HG03342 (cell line): ENCODE measurements around the gene GPHA2.

ENCODE experiments used
- ATAC-seq: cut with Tn5 transposase; IDR thresholded peaks from one replicate; pipeline ENCODE4 v1.9.1; 2021; ENCODE audit warnings: mild to moderate bottlenecking, moderate library complexity; ENCODE audit not compliant: unreplicated experiment

GPHA2 gene

GRCh38 chr11:64892838-64893193 lies 42.9 kb downstream of the GPHA2 start:
- no peak for ATAC-seq

- ATAC-seq = no peak
These were observed 43.3 kb downstream of the GPHA2 start for GRCh38 chr11:64892411-64892831.

- no peak for ATAC-seq
These were observed 43.8 kb downstream of the GPHA2 start for GRCh38 chr11:64891880-64892279.

- ATAC-seq = no peak
These were observed 44.4 kb downstream of the GPHA2 start for GRCh38 chr11:64891215-64891848.

- no peak for ATAC-seq
These were observed 45.2 kb downstream of the GPHA2 start for GRCh38 chr11:64890522-64890939.

GRCh38 chr11:64888729-64889511 lies 46.8 kb downstream of the GPHA2 start:
- no peak for ATAC-seq

- ATAC-seq = no peak
These were observed 47.3 kb downstream of the GPHA2 start for GRCh38 chr11:64888406-64888728.

GRCh38 chr11:64887757-64888405 lies 47.8 kb downstream of the GPHA2 start:
- ATAC-seq = peak; percentile 75

GRCh38 chr11:64887234-64887756 lies 48.4 kb downstream of the GPHA2 start:
- no peak for ATAC-seq

GRCh38 chr11:64885367-64886286 lies 50.1 kb downstream of the GPHA2 start:
- ATAC-seq = no peak
